Neural crest cell (in vitro differentiated cells): ENCODE data around the gene CD207. TPM values are rescaled to one million over a fixed set of nuclear protein-coding genes. Genes with fewer than 3 reads are reported as not detected.

ENCODE experiments used
- DNase-seq: peaks from one replicate; pipeline ENCODE4 v3.0.0; 2021; ENCODE audit warnings: low read depth, mixed read lengths, low spot score
- H3K27ac Mint-ChIP-seq: one replicate; pipeline ENCODE4 v1.8.0; 2021; ENCODE audit warnings: mild to moderate bottlenecking, mixed read lengths; ENCODE audit not compliant: unreplicated experiment
- H3K27me3 Mint-ChIP-seq: 2 replicates; pipeline ENCODE4 v1.8.0; 2021; ENCODE audit warnings: low read depth, mild to moderate bottlenecking, mixed read lengths
- H3K36me3 Mint-ChIP-seq: 2 replicates; pipeline ENCODE4 v1.8.0; 2021; ENCODE audit warnings: low read depth, mild to moderate bottlenecking, mixed read lengths
- H3K4me1 Mint-ChIP-seq: 2 replicates; pipeline ENCODE4 v1.8.0; 2021; ENCODE audit warnings: mixed read lengths
- H3K4me3 Mint-ChIP-seq: one replicate; pipeline ENCODE4 v1.8.0; 2021; ENCODE audit warnings: mild to moderate bottlenecking, mixed read lengths
- H3K9me3 Mint-ChIP-seq: 2 replicates; pipeline ENCODE4 v1.8.0; 2021; ENCODE audit warnings: mixed read lengths
- CTCF ChIP-seq: fragments of 200-600 bp; sonication (generic); conservative IDR thresholded peaks from 2 replicates; pipeline ENCODE4 v1.5.0; 2021; ENCODE audit warnings: antibody characterized with exemption, mild to moderate bottlenecking
- total RNA-seq: library from RNA; stranded (reverse); gene quantifications from 2 replicates; pipeline ENCODE4 v1.2.1, GENCODE V29; 2021

The CD207 gene
- total RNA-seq, 1 donor from 2014 or later = not detected

DNA sequence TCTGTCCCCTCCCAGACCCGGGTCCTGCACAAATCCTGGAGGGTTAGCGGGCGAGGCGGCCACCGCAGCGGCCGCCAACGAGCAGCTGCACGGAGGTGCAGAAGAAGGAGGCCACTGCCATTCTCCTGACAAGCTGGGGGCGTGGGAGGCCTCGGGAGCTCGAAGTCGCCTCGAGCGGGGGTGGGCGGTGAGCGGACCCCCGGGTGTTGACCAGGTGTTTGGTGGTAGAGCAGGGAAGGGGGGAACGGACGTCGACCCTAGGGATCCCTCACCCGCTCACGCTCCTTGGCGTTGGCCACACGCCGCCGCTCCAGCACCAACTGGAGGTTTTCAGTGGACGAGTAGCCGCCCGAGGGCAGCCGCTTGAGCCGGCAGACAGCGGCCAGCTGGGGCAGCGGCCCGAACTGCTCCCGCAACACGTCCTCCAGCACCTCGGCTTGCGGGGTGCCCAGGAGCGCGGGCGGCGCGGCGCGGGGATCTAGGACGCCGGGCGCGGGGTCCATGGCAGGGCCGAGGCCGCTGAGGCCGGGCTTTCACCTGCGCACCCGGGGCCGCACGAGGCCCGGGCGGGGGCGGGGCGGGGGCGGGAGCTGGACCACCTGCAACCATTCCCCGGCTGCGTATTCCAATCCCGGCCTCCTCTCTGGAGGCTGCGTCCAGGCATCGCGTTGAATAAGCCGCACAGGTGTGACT, 45.3 kb downstream of the CD207 start, which contains the start of gene FIGLA:
FIGLA (minus strand) TSS at position 508 of the 693 bp plus-strand sequence; CDS start at position 503, 5 bp downstream.
- Mint-ChIP-seq H3K27me3 (peaks cover 88% of the 10 kb centered on the region), H3K9me3 (peaks cover 3% of the 10 kb centered on the region), H3K27ac (no peak within 1 kb of the TSS), H3K36me3 (peaks cover 3% of the 10 kb centered on the region), H3K4me3 (peak within 1 kb of the TSS; percentile 81), H3K4me1 (peaks cover 9% of the 10 kb centered on the region)
- no peak for TF ChIP-seq CTCF
- DNase-seq = peak; percentile 20

DNA sequence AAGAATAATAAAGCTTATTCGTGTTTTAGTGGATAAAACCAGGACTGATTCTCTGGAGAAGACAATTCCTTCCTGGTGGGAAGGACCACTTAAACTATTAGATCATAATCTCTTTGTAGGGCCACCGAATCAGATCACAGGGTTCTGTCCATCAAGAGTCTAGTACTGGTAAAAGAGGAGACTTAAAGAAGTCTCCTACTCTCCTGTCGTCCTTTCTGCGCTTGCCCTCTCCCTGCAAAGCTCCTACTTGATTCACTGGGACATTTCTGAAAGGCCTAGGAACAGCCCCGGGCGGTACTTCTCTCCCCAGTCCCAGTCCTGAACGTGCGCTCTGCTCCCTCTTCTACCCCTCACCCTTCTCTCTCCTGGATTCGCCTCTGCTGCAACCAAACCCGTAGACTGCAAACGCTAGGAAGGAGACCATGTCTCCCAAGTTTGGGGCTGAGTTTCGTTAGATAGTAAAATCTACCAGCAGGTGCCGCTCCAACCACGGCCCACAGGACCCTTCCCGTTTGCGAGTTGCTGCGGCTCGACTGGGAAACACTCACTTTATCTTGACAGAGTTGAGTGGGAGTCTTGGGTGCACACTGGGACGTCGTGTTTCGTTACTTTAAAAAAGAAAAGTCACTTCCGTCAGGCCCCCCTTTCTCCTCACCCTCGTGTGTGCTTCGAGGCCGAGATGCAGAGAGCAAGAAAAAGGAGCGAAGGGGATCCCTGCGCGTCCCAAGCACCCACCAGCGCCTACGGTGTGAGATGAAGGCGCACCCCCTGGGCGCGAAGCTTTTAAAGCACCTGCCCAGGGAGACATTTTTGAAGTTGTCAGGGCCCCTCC, 46.1 kb downstream of the CD207 start:
- no peak overlapping the region for H3K27ac Mint-ChIP-seq
- H3K36me3 Mint-ChIP-seq = peaks cover 3% of the 10 kb centered on the region
- H3K4me3 Mint-ChIP-seq = peak overlapping the region; percentile 81
- peaks cover 86% of the 10 kb centered on the region for H3K27me3 Mint-ChIP-seq
- peaks cover 3% of the 10 kb centered on the region for H3K9me3 Mint-ChIP-seq
- DNase-seq = peak; percentile 72
- peak; percentile 77 for TF ChIP-seq CTCF
- peaks cover 12% of the 10 kb centered on the region for H3K4me1 Mint-ChIP-seq

- Mint-ChIP-seq H3K27me3 (peaks cover 54% of the 10 kb centered on the region), H3K27ac (no peak overlapping the region), H3K9me3 (no peaks in the 10 kb centered on the region), H3K4me1 (peaks cover 12% of the 10 kb centered on the region), H3K4me3 (no peak overlapping the region), H3K36me3 (no peaks in the 10 kb centered on the region)
- peak; percentile 58 for TF ChIP-seq CTCF
- DNase-seq = peak; percentile 31
Observed at GRCh38 chr2:70785137-70785911, 50.3 kb downstream of the CD207 start.

DNA sequence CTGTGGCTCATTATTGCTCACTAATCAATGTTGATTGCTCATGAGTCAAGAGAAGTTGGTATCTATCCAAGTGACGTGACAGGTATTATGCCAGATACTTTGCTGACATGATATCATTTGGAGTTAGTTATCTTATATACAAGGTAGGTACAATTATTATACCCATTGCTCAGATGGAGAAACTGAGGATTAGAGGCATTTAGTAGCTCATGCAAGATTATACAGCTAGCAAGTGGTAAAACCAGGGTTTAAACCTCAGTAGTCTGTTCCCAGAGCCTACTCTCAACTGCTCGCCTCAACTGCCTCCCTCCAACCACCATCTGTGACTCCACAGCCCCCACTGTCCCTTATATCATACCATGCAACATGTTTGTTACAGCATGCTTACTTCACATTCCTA, 51.3 kb downstream of the CD207 start:
- peaks cover 7% of the 10 kb centered on the region for H3K4me1 Mint-ChIP-seq
- no peak for TF ChIP-seq CTCF
- peaks cover 53% of the 10 kb centered on the region for H3K27me3 Mint-ChIP-seq
- H3K36me3 Mint-ChIP-seq = no peaks in the 10 kb centered on the region
- H3K4me3 Mint-ChIP-seq = no peak overlapping the region
- H3K27ac Mint-ChIP-seq = no peak overlapping the region
- DNase-seq = no peak
- H3K9me3 Mint-ChIP-seq = no peaks in the 10 kb centered on the region

Other genes starting within 250 kb of the CD207 start
- 31.6 and 31.8 TPM in 2 replicates for gene ADD2, start 67.6 kb downstream of the CD207 start, total RNA-seq
- not detected in 2 replicates for gene FIGLA, start 45.2 kb downstream of the CD207 start, total RNA-seq
- gene CLEC4F, start 15.2 kb downstream of the CD207 start, total RNA-seq = not detected in 2 replicates
- 6.3 and 8.6 TPM in 2 replicates for gene VAX2, start 64.8 kb upstream of the CD207 start, total RNA-seq
- 4.3 and 4.6 TPM in 2 replicates for gene ATP6V1B1, start 100.1 kb upstream of the CD207 start, total RNA-seq
- gene ANKRD53, start 142.8 kb upstream of the CD207 start, total RNA-seq = 1.2 and 1.7 TPM in 2 replicates
- 57.2 and 58.4 TPM in 2 replicates for gene TEX261, start 159.1 kb upstream of the CD207 start, total RNA-seq
- 51.9 and 70.3 TPM in 2 replicates for gene NAGK, start 232.8 kb upstream of the CD207 start, total RNA-seq